ENCODE measurements around the gene WNT8A. TPM values are rescaled to one million over a fixed set of nuclear protein-coding genes. Genes with fewer than 3 reads are reported as not detected.
A peak's percentile ranks its signal among the peaks of the same experiment; 100 is the strongest.

The WNT8A gene
- total and polyA plus RNA-seq, 2 of the 13 experiments (the other 11 are each of a cell fraction or from before 2014, with no cell fraction given) = not detected

DNA sequence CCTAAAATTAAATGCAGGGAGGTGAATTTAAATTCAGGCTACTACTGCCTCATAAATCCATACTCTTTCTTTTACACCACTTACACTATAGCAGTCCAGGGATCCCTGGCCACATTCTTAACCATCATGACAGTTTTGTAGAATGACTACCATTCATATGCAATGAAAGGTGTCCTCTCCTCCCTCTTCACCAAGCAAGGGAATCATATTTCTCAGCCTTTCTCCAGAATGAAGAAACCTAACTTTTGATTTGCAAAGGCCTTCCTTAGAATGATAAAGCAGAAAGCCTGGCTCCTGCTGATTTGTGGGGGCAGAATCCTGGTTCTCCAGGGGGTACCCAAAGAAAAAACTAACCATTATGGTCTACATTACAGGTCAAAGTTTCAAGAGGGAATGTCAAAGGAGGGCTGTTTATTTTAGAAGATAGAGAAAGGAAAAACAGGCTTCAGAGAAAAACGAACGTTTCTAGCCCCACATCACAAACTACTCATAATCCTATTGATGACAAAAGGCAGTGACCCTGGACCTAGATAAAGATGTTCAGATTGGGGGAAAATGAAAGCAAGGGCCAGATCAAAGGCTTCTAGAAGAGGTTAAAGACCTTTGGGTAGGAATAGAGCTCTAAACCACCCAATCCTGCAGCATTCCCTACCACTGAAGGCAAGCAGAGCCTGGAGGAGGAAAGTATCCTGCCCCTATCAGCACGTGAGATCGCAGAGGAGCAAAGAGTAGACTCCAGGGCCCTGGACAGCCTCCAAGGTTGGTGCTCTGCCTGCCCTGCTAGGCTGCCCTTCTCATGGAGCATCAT lies 11.5 kb downstream of the WNT8A start (continued):
- TF ChIP-seq, protein P1, sequence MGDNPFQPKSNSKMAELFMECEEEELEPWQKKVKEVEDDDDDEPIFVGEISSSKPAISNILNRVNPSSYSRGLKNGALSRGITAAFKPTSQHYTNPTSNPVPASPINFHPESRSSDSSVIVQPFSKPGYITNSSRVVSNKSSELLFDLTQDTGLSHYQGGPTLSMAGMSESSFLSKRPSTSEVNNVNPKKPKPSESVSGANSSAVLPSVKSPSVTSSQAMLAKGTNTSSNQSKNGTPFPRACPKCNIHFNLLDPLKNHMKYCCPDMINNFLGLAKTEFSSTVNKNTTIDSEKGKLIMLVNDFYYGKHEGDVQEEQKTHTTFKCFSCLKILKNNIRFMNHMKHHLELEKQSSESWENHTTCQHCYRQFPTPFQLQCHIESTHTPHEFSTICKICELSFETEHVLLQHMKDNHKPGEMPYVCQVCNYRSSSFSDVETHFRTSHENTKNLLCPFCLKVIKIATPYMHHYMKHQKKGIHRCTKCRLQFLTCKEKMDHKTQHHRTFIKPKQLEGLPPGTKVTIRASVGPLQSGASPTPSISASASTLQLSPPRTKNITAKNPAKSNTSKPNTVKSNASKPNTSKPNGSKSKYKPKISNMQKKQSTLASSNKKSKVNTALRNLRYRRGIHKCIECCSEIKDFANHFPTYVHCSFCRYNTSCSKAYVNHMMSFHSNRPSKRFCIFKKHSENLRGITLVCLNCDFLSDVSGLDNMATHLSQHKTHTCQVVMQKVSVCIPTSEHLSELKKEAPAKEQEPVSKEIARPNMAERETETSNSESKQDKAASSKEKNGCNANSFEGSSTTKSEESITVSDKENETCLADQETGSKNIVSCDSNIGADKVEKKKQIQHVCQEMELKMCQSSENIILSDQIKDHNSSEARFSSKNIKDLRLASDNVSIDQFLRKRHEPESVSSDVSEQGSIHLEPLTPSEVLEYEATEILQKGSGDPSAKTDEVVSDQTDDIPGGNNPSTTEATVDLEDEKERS (CRISPR knock-in tag; IDR thresholded peaks at IDR 0.05) = no peak
- TF ChIP-seq FOXA1 (IDR thresholded peaks at IDR 0.05) = no peak
- peak; percentile 50; the same call in 1 of the 2 replicates for TF ChIP-seq FOXA1 (CRISPR knock-in tag; IDR thresholded peaks at IDR 0.05)
- no peak for TF ChIP-seq ZNF567 (CRISPR knock-in tag; IDR thresholded peaks at IDR 0.05; ENCODE audit: borderline replicate concordance)
- no peak for TF ChIP-seq ZNF674 (CRISPR knock-in tag; IDR thresholded peaks at IDR 0.05; ENCODE audit: low read depth)
- peak; percentile 66; the same call in 1 of the 2 replicates for TF ChIP-seq RFXAP (CRISPR knock-in tag; IDR thresholded peaks at IDR 0.05; ENCODE audit: borderline replicate concordance)
- TF ChIP-seq TCF7L2 (IDR thresholded peaks at IDR 0.05; ENCODE audit: low read depth, low read length) = peak; percentile 85
- TF ChIP-seq ZNF761 (CRISPR knock-in tag; conservative IDR thresholded peaks at IDR 0.05) = no peak
- TF ChIP-seq, protein P2, sequence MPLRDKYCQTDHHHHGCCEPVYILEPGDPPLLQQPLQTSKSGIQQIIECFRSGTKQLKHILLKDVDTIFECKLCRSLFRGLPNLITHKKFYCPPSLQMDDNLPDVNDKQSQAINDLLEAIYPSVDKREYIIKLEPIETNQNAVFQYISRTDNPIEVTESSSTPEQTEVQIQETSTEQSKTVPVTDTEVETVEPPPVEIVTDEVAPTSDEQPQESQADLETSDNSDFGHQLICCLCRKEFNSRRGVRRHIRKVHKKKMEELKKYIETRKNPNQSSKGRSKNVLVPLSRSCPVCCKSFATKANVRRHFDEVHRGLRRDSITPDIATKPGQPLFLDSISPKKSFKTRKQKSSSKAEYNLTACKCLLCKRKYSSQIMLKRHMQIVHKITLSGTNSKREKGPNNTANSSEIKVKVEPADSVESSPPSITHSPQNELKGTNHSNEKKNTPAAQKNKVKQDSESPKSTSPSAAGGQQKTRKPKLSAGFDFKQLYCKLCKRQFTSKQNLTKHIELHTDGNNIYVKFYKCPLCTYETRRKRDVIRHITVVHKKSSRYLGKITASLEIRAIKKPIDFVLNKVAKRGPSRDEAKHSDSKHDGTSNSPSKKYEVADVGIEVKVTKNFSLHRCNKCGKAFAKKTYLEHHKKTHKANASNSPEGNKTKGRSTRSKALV (CRISPR knock-in tag; IDR thresholded peaks at IDR 0.05) = no peak
- peak; percentile 76 for TF ChIP-seq CREM (IDR thresholded peaks at IDR 0.05)
- no peak for TF ChIP-seq CREM (CRISPR knock-in tag; IDR thresholded peaks at IDR 0.05)
- no peak for TF ChIP-seq ZNF263 (CRISPR knock-in tag; IDR thresholded peaks at IDR 0.05)
- no peak for TF ChIP-seq GATAD1 (CRISPR knock-in tag; IDR thresholded peaks at IDR 0.05)
- no peak for TF ChIP-seq MXI1 (IDR thresholded peaks at IDR 0.05; ENCODE audit: borderline replicate concordance, low read depth, low read length)
- peak; percentile 39; the same call in 1 of the 2 replicates for TF ChIP-seq SAP130 (CRISPR knock-in tag; IDR thresholded peaks at IDR 0.05; ENCODE audit: low read depth)
- TF ChIP-seq, protein P3, sequence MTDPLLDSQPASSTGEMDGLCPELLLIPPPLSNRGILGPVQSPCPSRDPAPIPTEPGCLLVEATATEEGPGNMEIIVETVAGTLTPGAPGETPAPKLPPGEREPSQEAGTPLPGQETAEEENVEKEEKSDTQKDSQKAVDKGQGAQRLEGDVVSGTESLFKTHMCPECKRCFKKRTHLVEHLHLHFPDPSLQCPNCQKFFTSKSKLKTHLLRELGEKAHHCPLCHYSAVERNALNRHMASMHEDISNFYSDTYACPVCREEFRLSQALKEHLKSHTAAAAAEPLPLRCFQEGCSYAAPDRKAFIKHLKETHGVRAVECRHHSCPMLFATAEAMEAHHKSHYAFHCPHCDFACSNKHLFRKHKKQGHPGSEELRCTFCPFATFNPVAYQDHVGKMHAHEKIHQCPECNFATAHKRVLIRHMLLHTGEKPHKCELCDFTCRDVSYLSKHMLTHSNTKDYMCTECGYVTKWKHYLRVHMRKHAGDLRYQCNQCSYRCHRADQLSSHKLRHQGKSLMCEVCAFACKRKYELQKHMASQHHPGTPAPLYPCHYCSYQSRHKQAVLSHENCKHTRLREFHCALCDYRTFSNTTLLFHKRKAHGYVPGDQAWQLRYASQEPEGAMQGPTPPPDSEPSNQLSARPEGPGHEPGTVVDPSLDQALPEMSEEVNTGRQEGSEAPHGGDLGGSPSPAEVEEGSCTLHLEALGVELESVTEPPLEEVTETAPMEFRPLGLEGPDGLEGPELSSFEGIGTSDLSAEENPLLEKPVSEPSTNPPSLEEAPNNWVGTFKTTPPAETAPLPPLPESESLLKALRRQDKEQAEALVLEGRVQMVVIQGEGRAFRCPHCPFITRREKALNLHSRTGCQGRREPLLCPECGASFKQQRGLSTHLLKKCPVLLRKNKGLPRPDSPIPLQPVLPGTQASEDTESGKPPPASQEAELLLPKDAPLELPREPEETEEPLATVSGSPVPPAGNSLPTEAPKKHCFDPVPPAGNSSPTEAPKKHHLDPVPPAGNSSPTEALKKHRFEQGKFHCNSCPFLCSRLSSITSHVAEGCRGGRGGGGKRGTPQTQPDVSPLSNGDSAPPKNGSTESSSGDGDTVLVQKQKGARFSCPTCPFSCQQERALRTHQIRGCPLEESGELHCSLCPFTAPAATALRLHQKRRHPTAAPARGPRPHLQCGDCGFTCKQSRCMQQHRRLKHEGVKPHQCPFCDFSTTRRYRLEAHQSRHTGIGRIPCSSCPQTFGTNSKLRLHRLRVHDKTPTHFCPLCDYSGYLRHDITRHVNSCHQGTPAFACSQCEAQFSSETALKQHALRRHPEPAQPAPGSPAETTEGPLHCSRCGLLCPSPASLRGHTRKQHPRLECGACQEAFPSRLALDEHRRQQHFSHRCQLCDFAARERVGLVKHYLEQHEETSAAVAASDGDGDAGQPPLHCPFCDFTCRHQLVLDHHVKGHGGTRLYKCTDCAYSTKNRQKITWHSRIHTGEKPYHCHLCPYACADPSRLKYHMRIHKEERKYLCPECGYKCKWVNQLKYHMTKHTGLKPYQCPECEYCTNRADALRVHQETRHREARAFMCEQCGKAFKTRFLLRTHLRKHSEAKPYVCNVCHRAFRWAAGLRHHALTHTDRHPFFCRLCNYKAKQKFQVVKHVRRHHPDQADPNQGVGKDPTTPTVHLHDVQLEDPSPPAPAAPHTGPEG (CRISPR knock-in tag; IDR thresholded peaks at IDR 0.05) = no peak
- TF ChIP-seq ZNF547 (CRISPR knock-in tag; IDR thresholded peaks at IDR 0.05) = no peak
- TF ChIP-seq PHB2 (IDR thresholded peaks at IDR 0.05; ENCODE audit: partially characterized antibody) = no peak
- TF ChIP-seq DMAP1 (CRISPR knock-in tag; IDR thresholded peaks at IDR 0.05) = no peak
- no peak for TF ChIP-seq LCORL (IDR thresholded peaks at IDR 0.05)
- no peak for TF ChIP-seq LCORL (CRISPR knock-in tag; IDR thresholded peaks at IDR 0.05)
